HG02678 (cell line): ENCODE measurements around the gene ADGRG7.
A peak's percentile ranks its signal among the peaks of the same experiment; 100 is the strongest.

Source experiments
- ATAC-seq: cut with Tn5 transposase; IDR thresholded peaks from one replicate; pipeline ENCODE4 v1.9.1; 2021; ENCODE audit warnings: mild to moderate bottlenecking, moderate library complexity; ENCODE audit not compliant: unreplicated experiment

The ADGRG7 gene

DNA sequence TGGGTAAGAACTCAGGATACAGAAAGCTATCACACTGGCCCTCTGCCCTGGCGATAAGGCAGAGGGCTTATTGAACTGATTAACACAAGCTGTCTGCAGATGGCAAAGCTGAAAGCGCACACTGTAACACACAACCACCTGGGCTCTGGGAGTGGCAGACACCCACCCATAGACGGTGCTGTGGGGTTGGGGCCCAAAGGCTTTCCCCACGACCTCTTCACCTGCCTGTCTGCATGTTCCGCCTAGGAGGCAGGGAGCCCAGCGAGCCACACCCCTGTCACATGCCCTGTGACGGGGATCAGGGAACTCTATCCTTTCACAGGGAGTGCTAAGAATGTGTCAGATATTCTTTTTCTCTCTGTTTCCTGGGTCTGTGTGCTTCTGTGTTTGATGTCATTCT, 87.8 kb downstream of the ADGRG7 start:
- ATAC-seq, result no peak

DNA sequence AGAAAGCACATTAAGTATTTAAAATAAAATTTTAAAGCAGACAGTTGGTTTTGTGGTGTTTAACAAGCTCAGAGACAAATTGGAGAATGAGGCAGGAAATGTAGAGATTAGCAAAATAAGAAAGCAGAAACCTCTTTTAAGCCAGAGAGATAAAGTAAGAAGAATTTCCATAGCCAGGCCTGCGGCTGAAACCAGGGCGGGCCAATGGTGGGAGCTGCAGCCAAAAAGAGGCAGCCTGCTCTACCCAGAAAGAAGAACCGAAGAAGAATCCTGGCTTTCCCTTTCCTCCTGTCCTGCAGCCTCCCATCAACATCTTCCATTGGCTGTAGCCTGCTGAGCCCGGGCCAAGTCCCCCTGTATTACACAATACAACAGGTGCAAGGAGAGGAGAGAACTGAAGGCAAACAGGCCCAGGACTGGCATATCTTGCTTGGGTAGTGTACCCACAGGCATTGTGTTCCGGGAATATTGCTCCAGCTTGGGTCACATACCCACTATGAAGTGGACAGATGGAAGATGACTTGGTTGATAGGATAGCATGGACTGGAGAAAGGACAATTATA, 88.4 kb downstream of the ADGRG7 start:
- no peak for ATAC-seq

DNA sequence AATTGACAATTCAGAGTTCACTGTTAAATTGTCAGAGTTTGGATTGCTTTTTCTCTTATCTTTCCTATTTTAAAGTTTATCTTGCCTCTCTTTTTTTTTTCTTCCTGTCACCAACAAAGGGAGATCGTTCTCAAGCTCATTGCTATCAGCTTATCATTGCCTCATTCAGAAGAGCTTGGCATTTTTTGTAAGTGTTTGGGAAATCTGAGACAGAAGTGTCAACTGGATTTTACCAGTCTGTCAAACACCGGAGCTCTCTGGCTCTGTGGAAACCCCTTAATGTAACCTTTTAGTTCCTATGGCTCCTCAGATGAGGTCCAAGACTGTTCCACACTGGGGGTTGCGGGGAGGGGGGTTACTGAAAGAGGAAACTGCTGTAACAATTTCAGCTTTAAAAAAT, 89.3 kb downstream of the ADGRG7 start:
- no peak for ATAC-seq

DNA sequence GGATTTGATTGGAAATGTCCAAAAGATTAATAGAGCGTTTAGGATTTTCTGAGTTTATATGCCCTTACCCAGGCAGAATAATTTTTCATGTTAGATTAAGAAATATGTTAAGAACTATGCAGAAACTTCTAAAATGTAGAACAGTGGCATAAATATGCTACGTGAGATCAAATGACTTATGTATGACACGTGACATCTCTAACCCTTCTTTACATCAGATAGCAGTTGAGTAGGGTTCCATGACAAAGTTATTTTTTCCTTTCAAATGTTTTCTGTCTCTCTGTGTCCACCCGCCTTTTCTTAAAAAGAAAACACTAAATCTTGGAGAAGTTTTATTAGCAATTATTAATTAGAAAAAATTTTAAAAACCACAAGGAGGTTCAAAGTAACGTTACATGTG, 91.3 kb downstream of the ADGRG7 start:
- no peak for ATAC-seq

DNA sequence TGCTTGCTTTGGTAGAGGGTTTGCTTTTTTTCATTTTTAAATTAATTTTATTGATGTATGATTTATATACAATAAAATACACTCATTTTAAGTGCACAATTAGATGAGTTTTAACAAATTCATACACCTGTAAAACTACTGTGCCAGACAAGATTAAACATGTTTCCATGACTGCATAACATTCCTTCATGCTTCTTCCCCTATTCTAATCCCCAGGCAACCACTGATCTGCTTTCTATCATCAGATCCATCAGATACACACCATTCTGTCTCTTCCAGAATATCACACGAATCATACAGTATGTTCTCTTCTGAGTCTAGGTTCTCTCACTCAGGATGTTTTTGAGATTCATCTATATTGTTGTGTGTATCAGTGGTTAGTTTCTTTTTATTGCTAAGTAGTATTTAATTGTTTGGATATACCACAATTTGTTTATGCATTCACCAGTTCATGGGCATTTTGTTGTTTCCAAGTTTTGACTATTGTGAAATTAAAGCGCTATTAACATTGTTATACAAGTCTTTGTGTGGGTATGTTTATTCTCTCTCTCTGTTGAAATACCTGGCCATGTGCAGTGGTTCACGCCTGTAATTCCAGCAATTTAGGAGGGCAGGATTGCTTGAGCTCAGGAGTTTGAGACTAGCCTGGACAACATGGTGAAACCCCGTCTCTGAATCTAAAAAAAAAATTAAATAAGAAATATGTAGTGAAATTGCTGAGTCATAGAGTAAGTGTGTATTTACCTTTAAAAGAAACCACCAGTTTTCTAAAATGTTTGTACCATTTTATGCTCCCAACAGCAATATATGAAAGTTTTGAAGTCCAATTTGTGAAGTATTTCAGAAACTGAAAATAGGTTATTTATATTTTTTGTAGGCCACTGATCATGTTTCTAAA, 92.9 kb downstream of the ADGRG7 start:
- no peak for ATAC-seq

DNA sequence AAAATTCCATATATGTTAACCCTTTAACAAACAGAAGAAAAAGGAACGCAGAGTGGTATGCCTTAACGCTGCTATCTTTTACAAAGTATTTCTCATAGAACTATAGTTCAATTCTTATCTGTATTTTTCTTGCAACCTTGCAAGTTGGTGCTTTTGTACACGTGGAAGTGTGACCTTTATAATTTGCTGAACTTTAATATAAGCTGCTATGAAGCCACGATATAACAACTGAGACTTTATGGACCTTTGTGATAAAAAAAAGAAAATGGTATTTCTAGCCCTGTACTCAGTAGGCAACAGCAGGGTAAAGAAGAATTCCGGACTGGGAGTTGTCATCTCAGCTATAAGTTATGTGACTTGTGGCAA, 93.6 kb downstream of the ADGRG7 start:
- ATAC-seq, result no peak

DNA sequence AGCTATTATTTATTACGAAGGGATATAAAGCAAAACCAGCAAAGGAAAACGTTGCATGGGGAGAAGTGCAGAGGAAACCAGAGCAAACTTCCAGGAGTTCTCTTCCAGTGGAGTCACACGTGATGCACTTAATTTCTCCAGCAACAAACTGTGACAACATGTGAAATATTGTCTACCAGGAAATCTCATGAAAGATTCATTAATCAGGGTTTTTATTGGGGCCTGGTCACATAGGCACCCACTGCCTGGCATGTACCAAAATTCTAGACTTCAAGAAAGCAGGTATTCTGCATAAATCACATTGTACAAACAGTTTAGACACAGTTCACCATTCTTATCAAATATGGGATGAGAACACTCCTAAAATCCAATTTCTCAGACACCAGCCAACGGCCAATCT, 94.5 kb downstream of the ADGRG7 start:
- ATAC-seq, result no peak

DNA sequence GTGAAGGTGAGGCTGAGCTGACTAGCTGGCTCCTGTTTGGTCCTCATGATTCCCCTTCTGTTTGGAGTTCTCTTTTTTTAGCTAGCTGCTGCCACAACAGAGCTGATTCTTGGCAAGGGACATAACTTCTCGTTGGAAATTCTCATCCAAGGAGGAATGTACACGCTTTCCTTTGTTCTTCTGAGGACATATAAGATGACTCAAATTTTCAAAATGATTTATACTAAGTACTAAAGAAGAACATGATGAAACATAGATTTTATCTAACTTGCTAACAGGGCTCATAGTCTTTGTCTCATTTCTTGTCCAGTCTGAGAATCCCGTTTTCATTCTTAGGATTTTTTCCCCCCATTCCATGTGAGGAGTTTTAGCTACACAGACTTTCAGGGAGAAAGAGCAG, 97.0 kb downstream of the ADGRG7 start:
- no peak for ATAC-seq

DNA sequence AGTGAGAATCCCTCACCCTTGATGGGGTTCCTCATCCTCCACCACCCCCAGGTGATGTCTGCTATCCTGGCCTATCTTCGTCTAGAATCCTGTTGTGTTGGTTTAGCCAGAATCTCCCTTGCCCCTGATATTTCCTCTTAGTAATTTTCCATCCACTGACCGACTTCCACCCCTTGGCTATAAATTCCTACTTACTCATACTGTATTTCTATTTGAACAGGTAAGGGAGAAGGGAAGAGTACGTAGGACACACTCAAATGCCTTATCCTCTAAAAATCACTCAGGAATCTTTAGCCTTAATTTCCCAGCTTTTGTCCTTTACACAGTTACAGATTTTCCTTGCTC, 99.2 kb downstream of the ADGRG7 start:
- ATAC-seq, result no peak

DNA sequence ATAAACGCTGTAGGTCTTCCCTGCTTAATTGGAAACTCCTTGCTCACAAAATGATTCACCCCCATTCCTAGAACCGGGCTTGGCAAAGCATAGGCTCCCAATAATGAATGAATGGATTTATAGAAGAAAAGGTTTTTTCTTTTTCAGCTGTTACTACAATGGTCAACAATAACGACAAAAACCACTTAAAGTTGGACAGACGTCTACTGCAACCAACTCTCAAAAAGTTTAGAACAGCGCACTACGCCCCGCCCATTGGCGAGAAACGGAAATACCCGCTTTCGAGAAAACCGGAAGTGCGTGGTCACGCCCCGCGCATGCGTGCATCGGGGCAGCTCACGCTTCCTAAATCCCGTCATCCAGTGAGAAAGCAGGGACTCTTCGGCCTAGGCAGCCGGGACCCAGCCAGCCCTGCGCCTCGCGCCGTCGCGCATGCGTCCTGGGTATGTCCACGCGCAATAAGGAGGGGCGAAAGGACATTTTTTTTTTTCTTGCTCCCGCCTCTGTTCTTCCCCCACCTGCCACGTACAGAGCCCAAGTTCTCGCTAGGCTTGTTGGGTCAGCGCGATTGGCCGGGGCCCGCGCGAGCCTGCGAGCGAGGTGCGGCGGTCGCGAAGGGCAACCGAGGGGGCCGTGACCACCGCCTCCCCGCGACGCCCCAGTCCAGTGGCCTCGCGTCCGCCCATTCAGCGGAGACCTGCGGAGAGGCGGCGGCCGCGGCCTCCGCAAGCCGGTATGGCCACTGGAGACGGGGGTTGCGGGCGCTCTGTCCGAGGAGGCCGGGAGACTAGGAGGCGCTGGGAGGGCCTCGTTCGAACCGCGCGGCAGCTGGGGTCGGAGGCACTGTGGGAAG, 99.8 kb downstream of the ADGRG7 start, which contains the start of gene TFG:
TFG (plus strand) TSS at position 506 of the 853 bp plus-strand sequence. CDS start 4,192 bp downstream, outside the sequence.
- ATAC-seq, result peak; percentile 93

DNA sequence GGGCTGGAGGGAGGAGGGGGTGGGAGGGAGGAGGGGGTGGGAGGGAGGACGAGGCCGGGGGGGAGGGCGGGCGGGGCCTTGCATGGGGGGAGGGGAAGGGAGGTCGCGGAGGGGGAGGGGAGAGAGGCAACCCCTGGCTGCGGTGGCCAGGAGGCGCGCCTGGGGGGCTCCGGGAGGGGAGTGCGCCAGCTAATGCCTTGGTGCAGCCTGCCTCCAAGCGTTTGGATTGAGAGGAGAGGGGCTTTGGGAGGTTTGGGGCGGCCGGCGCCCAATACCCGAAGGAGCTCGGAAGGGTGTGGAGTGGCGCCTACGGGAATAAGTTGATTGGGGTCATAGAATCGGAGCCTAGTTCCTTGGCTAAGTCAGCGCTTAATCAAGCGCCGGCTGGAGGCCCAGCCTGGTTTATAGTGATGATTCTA, 100.5 kb downstream of the ADGRG7 start:
- no peak for ATAC-seq

DNA sequence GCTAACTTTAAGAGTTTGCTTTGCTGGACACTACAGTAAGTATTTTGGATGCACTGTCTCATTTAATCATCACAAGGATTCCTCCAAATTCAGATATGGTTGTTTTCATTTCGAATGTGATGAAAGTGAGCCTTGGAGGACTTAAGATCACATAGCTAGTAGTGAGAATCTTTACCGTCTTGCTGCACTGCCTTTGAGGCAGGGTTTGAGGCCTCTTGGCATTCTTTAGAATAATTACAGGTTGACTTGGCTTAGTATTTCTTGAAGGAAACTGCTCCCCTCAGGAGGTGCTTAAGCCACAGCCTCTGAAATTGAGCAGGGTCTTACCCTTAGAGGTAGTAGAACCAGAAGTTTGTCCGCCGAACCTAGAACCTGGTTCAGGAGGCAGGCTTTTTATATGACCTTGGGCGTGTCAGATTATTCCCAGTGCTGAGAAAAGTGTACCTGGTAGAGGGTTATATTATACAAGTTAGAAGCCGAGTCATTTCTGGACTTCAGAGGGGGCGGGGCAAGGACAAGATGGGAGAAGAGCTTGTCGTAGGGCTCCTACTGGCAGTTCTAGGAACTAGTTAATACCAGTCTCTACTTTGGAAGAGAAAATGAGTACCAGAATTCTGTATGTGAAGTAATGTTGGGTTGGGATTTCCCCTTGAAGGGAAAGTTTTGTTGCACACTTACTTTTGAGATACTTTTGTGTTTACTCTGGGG, 101.0 kb downstream of the ADGRG7 start:
- peak; percentile 34 for ATAC-seq

DNA sequence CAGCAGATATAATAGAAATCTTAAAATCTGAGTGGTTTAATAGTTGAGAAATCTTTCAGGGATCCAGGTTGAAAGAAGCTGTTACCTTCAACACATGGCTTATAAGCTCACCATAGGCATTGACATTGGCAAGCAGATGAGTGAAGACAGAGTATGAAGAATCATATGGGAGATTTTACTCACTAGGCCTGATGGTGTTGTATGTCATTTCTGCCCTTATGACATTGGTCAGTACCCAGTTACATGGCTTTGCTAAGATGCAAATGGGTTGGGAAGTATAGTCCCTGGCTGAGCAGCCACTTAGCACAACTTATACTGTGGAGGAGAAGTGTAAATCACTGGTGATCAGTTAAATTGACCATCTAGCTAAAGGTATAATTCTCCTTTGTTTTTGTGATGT, 105.8 kb downstream of the ADGRG7 start:
- no peak for ATAC-seq

DNA sequence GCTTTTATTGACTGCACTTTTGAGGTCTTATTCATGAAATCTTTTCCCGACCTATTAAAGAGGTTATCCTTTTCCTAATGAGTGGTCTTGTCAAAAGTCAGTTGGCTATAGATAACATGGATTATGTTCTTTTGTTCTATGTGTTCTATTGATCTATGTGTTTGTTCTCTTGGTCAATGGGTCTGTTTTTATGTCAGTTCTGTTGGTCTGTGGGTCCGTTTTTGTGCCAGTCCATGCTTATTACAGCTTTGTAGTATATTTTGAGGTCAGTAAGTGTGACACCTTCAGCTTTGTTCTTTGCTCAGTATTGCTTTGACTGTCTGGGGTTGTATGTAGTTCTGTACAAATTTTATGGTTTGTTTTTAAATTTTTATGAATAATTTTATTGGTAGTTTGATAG, 107.7 kb downstream of the ADGRG7 start:
- no peak for ATAC-seq

DNA sequence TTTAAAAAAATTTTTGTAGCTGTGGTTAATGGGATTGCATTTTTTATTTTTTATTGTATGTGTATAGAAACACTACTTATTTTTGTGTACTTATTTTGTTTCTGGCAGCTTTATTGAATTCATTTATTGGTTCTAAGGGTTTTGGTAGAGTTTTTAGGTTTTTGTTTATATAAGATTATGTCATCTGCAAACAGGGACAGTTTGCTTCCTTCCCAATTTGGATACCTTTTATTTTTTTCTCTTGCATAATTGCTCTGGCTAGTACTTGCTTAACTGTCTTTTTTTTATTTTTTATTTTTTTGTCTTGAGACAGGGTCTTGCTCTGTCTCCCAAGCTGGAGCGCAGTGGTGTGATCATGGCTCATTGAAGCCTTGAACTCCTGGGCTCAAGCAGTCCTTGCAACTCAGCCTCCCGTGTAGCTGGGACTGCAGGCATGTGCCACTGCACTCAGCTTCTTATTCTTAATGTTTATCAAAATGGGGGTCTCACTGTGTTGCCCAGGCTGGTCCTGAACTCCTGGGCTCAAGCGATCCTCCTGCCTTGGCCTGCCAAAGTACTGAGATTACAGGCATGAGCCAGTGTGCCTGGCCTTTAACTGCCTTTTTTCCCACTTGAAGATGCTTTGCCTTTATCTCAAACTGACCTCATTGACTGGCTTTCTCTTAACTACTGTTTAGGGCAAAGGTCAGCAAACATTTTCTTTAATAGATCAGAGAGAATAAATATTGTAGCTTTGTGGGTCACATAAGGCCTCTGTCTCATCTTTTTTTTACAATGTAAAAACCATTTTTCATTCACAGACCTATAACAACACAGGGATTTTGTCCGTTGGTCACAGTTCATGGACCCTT, 108.5 kb downstream of the ADGRG7 start:
- no peak for ATAC-seq

DNA sequence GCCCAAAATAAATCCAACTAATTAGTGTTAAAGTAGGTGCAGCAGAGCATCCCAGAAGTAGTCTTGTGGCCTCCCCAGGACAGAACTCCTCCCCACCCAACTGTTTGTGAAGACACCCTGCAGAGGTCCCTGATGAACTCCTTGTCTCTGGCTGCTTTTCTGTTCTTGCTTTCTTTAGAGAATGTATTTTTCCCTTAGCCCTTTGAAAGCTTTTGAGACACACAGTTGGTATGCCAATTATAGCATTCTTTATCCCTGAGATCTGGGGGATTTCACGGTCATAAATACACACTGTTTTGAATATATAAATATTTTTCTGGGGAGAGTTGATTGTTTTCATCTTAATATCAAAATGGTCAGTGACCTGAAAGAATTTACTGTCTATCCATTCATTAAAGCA, 109.7 kb downstream of the ADGRG7 start:
- no peak for ATAC-seq

DNA sequence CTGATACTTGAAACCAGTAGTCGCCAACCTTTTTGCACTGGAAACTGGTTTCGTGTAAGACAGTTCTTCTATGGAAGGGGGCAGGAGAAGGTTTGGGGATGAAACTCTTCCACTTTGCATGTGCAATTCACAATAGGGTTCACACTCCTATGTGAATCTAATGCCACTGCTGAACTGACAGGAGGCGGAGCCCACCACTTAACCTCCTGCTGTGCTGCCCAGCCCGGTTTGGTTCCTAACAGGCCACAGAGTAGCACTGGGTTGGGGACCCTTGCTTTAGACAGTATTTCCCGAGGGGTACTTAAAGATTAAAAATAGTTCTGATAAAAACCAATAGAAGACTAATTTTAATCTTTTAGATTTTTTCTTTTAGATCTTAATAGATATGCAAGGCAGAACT, 111.0 kb downstream of the ADGRG7 start:
- no peak for ATAC-seq

DNA sequence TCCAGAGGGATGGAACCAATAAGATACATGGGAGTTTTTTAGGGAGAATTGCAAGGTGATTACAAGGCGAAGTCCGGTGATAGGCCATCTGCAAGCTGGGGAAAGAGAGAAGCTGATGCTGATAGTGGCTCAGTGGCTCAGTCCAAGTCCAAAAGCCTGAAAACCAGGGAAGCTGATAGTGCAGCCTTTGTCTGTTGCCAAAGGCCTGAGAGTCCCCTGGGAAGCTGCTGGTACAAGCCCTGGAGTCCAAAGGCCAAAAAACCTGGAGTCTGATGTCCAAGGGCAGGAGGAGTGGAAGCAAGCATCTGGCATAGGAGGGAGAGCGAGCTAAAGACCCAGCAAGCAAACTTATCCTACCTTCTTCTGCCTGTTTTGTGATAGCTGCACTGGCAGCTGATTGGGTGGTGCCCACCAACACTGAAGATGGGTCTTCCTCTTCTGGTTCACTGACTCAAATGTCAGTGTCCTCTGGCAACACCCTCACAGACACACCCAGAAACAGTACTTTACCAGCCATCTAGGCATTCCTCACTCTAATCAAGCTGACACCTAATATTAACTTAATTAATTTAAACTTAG, 116.6 kb downstream of the ADGRG7 start:
- no peak for ATAC-seq

DNA sequence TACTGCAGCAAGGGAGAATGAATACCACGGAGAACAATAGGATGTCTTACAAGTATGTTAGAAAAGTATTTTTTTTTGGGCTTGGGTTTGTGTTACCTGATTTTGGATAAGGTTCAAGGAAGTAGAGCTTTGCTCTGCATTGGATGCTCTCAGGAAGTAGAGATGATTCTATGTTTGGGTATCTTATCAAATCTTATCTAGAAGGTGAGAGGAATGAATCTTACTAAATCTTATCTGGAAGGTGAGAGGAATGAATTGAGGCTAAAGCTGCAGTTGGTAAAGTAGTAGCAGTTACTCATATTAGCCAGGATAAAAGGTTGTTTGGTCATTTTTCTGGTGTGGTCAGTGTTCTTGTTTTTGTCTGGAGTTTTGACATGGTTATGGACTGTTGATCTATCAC, 117.3 kb downstream of the ADGRG7 start:
- no peak for ATAC-seq

DNA sequence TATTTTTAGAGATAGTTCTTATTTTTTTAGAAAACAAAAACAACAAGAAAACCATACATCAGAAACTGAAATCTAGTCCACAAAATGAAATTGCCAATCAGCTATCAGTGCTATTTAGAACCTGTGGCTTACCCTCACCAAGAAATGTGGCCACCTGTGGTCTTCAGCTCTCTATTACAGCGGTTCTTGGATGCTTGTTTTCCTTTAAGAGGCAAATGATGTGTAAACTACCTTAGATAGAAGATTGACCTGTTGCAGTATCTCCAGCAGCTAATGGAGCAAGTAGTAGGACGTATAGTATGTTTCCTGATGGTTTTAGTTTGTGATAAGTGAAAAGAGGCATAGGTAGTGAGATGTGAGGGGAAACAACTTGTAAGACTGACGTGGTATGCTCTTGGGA, 121.1 kb downstream of the ADGRG7 start:
- peak; percentile 60 for ATAC-seq
